A673 (cell line): ENCODE data around the gene FOXN1. TPM values are rescaled to one million over a fixed set of nuclear protein-coding genes. Genes with fewer than 3 reads are reported as not detected.

Experiments used
- BruUV-seq: library from RNA; stranded (reverse); fragments of 400-500 nt; replicated peaks from 2 replicates; lab custom pipeline; 2021; lab: Mats Ljungman, UMichigan
- CTCF ChIA-PET: fragments of 300-600 bp; sonication (Branson Sonifier 250); formaldehyde crosslinking; loops from one replicate; lab custom pipeline; 2022; ENCODE audit warnings: antibody characterized with exemption; lab: Charles Lee
- POLR2A ChIA-PET: fragments of 300-600 bp; sonication (Branson Sonifier 250); formaldehyde crosslinking; loops from one replicate; lab custom pipeline; 2022; ENCODE audit warnings: antibody characterized with exemption; ENCODE audit not compliant: low non-redundant PET; lab: Charles Lee
- DNase-seq: peaks from one replicate; pipeline ENCODE4 v3.0.0-alpha.2; 2015; ENCODE audit warnings: low spot score
- H3K27ac ChIP-seq: fragments of 200-600 bp; sonication (generic); 2 replicates; pipeline ENCODE4 v1.5.1; 2016; ENCODE audit warnings: mixed run types, low read depth, mild to moderate bottlenecking, mixed read lengths, antibody characterized with exemption, low read length; ENCODE audit not compliant: poor library complexity, severe bottlenecking
- H3K27me3 ChIP-seq: fragments of 200-600 bp; sonication (generic); replicated peaks from 2 replicates; pipeline ENCODE4 v1.6.1; 2017; ENCODE audit warnings: mixed run types, low read depth, mild to moderate bottlenecking, mixed read lengths, antibody characterized with exemption, low read length; ENCODE audit not compliant: insufficient read depth, poor library complexity
- H3K36me3 ChIP-seq: fragments of 200-600 bp; sonication (generic); 2 replicates; pipeline ENCODE4 v1.6.1; 2016; ENCODE audit warnings: mixed run types, mild to moderate bottlenecking, mixed read lengths, antibody characterized with exemption, low read length; ENCODE audit not compliant: insufficient read depth, poor library complexity, severe bottlenecking
- H3K4me1 ChIP-seq: fragments of 200-600 bp; sonication (generic); 2 replicates; pipeline ENCODE4 v1.6.1; 2017; ENCODE audit warnings: mixed run types, mild to moderate bottlenecking, mixed read lengths, antibody characterized with exemption, low read length; ENCODE audit not compliant: insufficient read depth, poor library complexity, severe bottlenecking
- H3K4me3 ChIP-seq: fragments of 200-600 bp; sonication (generic); 2 replicates; pipeline ENCODE4 v1.5.1; 2016; ENCODE audit warnings: low read depth, mixed run types, mild to moderate bottlenecking, mixed read lengths, low read length; ENCODE audit not compliant: poor library complexity, severe bottlenecking
- H3K9me3 ChIP-seq: fragments of 200-600 bp; sonication (generic); 2 replicates; pipeline ENCODE4 v1.6.1; 2016; ENCODE audit warnings: mixed run types, low read depth, mild to moderate bottlenecking, mixed read lengths, antibody characterized with exemption, low read length; ENCODE audit not compliant: poor library complexity, severe bottlenecking
- EZH2 ChIP-seq: fragments of 200-600 bp; sonication (generic); IDR thresholded peaks from 2 replicates; pipeline ENCODE4 v1.6.1; 2017; ENCODE audit warnings: borderline replicate concordance, low read depth, mild to moderate bottlenecking, mixed read lengths, antibody characterized with exemption, low read length; ENCODE audit not compliant: poor library complexity, severe bottlenecking
- intact Hi-C: fragments of 100-400 bp; cut with micrococcal nuclease; formaldehyde crosslinking; loops from one replicate; pipeline ENCODE4 v1.10.0; 2022; ENCODE audit not compliant: unreplicated experiment
- total RNA-seq: library from RNA; stranded (reverse); gene quantifications from 2 replicates; pipeline ENCODE4 v1.2.3, GENCODE V29; 2021
- TF ChIP-seq, protein P1 (sequence below): fragments of 300-800, 200-600 bp; sonication (generic); conservative IDR thresholded peaks from 2 replicates; pipeline ENCODE4 v1.5.1; 2017; ENCODE audit warnings: low read depth, mild to moderate bottlenecking, antibody characterized with exemption, low read length, moderate library complexity, mixed read lengths

FOXN1 gene
- total RNA-seq, 1 experiment from 2014 or later, result not detected

- TF ChIP-seq EZH2, result no peak
- TF ChIP-seq, protein P1, sequence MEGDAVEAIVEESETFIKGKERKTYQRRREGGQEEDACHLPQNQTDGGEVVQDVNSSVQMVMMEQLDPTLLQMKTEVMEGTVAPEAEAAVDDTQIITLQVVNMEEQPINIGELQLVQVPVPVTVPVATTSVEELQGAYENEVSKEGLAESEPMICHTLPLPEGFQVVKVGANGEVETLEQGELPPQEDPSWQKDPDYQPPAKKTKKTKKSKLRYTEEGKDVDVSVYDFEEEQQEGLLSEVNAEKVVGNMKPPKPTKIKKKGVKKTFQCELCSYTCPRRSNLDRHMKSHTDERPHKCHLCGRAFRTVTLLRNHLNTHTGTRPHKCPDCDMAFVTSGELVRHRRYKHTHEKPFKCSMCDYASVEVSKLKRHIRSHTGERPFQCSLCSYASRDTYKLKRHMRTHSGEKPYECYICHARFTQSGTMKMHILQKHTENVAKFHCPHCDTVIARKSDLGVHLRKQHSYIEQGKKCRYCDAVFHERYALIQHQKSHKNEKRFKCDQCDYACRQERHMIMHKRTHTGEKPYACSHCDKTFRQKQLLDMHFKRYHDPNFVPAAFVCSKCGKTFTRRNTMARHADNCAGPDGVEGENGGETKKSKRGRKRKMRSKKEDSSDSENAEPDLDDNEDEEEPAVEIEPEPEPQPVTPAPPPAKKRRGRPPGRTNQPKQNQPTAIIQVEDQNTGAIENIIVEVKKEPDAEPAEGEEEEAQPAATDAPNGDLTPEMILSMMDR, result no peak
- CTCF ChIA-PET, result no interaction called here
- H3K9me3 ChIP-seq, result no peaks in the 10 kb centered on the region
- H3K36me3 ChIP-seq, result no peaks in the 10 kb centered on the region
- intact Hi-C loops, result no loop called here
- H3K4me1 ChIP-seq, result no peaks in the 10 kb centered on the region
- H3K4me3 ChIP-seq, result no peak overlapping the region
- H3K27ac ChIP-seq, result no peak overlapping the region
- no TSS peak for BruUV-seq
- DNase-seq, result no peak
- POLR2A ChIA-PET, result no interaction called here
- H3K27me3 ChIP-seq, result peaks cover 5% of the 10 kb centered on the region
Observed at GRCh38 chr17:28530926-28531325, 24.8 kb downstream of the FOXN1 start.

- no peaks in the 10 kb centered on the region for H3K4me1 ChIP-seq
- no TSS peak for BruUV-seq
- H3K27me3 ChIP-seq, result peaks cover 5% of the 10 kb centered on the region
- no peaks in the 10 kb centered on the region for H3K36me3 ChIP-seq
- CTCF ChIA-PET, result interaction anchor here (0.5 kb wide), 1 partner anchor 9 kb away, joined by 3 read pairs; no protein-coding TSS in a partner anchor
- no peaks in the 10 kb centered on the region for H3K9me3 ChIP-seq
- intact Hi-C loops, result no loop called here
- no peak overlapping the region for H3K4me3 ChIP-seq
- H3K27ac ChIP-seq, result no peak overlapping the region
- DNase-seq, result no peak
- POLR2A ChIA-PET, result no interaction called here
- TF ChIP-seq EZH2, result no peak
- TF ChIP-seq, protein P1, result no peak
Observed at GRCh38 chr17:28532050-28532960, 26.2 kb downstream of the FOXN1 start.

- Histone ChIP-seq H3K4me1 (no peaks in the 10 kb centered on the region), H3K9me3 (no peaks in the 10 kb centered on the region), H3K27ac (no peak overlapping the region), H3K36me3 (no peaks in the 10 kb centered on the region), H3K27me3 (peaks cover 5% of the 10 kb centered on the region), H3K4me3 (no peak overlapping the region)
- ChIA-PET POLR2A (no interaction called here), CTCF (interaction anchor here (0.5 kb wide), 1 partner anchor 241 kb away, joined by 5 read pairs; no protein-coding TSS in a partner anchor)
- TF ChIP-seq EZH2, result no peak
- TF ChIP-seq, protein P1, result no peak
- intact Hi-C loops, result no loop called here
- no peak for DNase-seq
- BruUV-seq, result no TSS peak
Observed at GRCh38 chr17:28533091-28533807, 27.1 kb downstream of the FOXN1 start.
